Karpas-422 (cell line): ENCODE data around the gene ENDOV. TPM values are rescaled to one million over a fixed set of nuclear protein-coding genes. Genes with fewer than 3 reads are reported as not detected.

ENCODE experiments used
- DNase-seq: peaks from one replicate; pipeline ENCODE4 v3.0.0-alpha.2; 2015
- H2AFZ ChIP-seq: fragments of 200-600 bp; sonication (generic); 2 replicates; pipeline ENCODE4 v1.6.1; 2014; ENCODE audit warnings: antibody characterized with exemption, low read length, mixed read lengths
- H3K27ac ChIP-seq: fragments of 200-600 bp; sonication (generic); 2 replicates; pipeline ENCODE4 v1.5.1; 2014; ENCODE audit warnings: mild to moderate bottlenecking, low read length, moderate library complexity
- H3K27me3 ChIP-seq: fragments of 200-600 bp; sonication (generic); 2 replicates; pipeline ENCODE4 v1.6.1; 2014; ENCODE audit warnings: low read length, mixed read lengths
- H3K36me3 ChIP-seq: fragments of 200-600 bp; sonication (generic); 2 replicates; pipeline ENCODE4 v1.6.1; 2014; ENCODE audit warnings: low read length, mixed read lengths; ENCODE audit not compliant: insufficient read depth
- H3K4me1 ChIP-seq: fragments of 200-600 bp; sonication (generic); 2 replicates; pipeline ENCODE4 v1.6.1; 2014; ENCODE audit warnings: mild to moderate bottlenecking, low read length, mixed read lengths
- H3K4me2 ChIP-seq: fragments of 200-600 bp; sonication (generic); 2 replicates; pipeline ENCODE4 v1.6.1; 2014; ENCODE audit warnings: low read length, low read depth, mild to moderate bottlenecking; ENCODE audit not compliant: poor library complexity, severe bottlenecking
- H3K4me3 ChIP-seq: fragments of 200-600 bp; sonication (generic); 2 replicates; pipeline ENCODE4 v1.5.1; 2014; ENCODE audit warnings: mild to moderate bottlenecking, antibody characterized with exemption, low read length, mixed read lengths
- H3K79me2 ChIP-seq: fragments of 200-600 bp; sonication (generic); 2 replicates; pipeline ENCODE4 v1.6.1; 2014; ENCODE audit warnings: mild to moderate bottlenecking, low read length, mixed read lengths
- H3K9ac ChIP-seq: fragments of 200-600 bp; sonication (generic); 2 replicates; pipeline ENCODE4 v1.6.0; 2014; ENCODE audit warnings: low read length
- H3K9me2 ChIP-seq: fragments of 200-600 bp; sonication (generic), shearing (Covaris generic); replicated peaks from 2 replicates; pipeline ENCODE4 v1.6.0; 2014; ENCODE audit warnings: mild to moderate bottlenecking, low read length, moderate library complexity; ENCODE audit not compliant: insufficient read depth
- H3K9me3 ChIP-seq: fragments of 300-700, 200-600 bp; sonication (generic); 2 replicates; pipeline ENCODE4 v1.6.1; 2014; ENCODE audit warnings: low read length, mixed read lengths
- H4K20me1 ChIP-seq: fragments of 200-600 bp; sonication (generic); 2 replicates; pipeline ENCODE4 v1.6.1; 2014; ENCODE audit warnings: mild to moderate bottlenecking, antibody characterized with exemption, low read length, low read depth; ENCODE audit not compliant: insufficient read depth
- total RNA-seq: library from RNA; depleted of rRNA; stranded (reverse); fragments of >200 nt; shearing (Covaris generic); gene quantifications from 2 replicates; pipeline ENCODE4 v1.2.3, GENCODE V29; 2014; ENCODE audit warnings: low replicate concordance

Gene ENDOV
- total RNA-seq, 1 experiment from 2014 or later, result 22.7 TPM

DNA sequence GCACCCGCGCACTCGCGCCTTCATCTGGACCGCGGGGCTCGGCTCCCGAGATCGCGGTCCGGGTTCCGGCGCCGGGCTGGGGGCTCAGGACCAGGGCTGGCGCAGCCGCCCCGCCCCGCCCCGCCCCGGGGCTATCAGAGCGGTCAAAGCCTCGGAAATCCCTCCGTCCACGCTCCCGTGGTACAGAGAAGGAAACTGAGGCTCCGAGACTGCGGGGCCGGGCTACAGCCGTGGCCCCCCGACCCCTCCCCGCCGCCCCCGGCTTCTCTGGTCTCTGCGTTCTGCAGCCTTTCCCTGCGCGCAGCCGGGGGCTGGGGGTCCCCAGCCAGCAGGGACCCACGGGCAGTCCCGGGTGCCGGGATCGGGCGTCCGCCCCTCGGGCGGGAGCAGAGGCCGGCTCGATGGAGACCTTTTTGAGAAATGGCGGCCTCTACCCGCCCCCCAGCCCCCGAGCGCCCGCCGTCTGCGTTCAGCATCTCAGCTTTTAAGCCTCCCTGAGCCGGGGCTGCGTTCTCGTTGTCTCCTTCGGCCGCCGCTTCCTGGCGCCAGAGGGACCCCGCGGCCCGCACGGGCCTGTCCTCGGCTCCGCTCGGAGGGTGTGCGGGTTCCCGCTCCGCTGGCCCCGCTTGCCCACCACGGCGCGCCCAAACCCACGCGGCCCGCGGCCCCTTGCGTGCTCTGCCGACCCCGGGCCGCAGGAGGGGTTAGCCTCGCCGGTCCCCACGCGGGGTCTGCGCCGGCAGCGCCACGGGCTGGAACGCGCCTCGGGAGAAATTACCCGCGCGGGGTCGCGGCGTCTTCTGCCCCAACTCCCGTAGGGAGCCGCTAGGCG, 62.9 kb downstream of the ENDOV start:
- Histone ChIP-seq H3K27me3 (no peaks in the 10 kb centered on the region), H3K27ac (no peak overlapping the region), H3K4me3 (no peak overlapping the region), H3K9me3 (no peaks in the 10 kb centered on the region), H3K79me2 (no peaks in the 10 kb centered on the region), H4K20me1 (no peaks in the 10 kb centered on the region), H3K4me2 (no peak overlapping the region), H3K9me2 (no peaks in the 10 kb centered on the region), H3K36me3 (no peaks in the 10 kb centered on the region), H3K9ac (no peak overlapping the region), H2AFZ (no peak overlapping the region), H3K4me1 (peaks cover 22% of the 10 kb centered on the region)
- no peak for DNase-seq

DNA sequence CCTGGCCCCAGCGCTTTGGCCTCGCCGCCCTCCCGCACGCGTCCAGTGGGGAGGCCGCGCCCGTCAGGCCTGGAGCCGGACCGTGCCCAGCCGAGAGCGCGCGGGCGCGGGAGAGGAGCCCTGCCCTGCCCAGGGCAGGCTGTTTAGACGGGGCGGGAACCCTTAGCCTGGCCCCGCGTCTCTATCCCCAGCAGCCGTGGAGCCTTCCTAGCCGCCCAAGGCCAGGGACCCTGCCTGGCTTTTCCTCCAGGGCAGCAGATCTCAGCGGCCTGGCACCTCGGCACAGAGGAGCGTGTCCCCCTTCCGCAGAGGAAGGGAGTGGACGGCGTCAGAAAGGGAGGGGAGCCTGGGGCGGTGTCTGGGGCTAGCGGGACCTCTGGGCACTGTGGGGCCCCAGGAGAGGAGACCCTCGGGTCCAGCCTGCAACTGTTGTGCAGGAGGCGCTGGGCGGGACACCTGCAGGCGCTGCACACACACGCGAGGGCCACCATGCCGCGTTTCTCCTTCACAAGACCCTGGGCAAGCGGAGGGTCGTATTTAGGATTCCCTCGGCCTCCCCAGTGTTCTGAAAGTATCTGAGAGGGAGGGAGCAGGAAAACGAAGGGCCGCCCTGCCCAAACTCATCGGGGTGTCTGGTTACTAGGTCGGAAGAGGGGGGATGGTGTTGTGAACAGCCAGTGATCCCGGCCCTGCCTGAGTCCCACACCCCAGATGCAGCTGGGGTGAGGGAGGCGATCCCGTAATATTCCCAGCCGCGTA, 63.7 kb downstream of the ENDOV start:
- no peak for DNase-seq
- H3K27me3 ChIP-seq, result no peaks in the 10 kb centered on the region
- H3K4me1 ChIP-seq, result peaks cover 22% of the 10 kb centered on the region
- no peak overlapping the region for H3K27ac ChIP-seq
- no peaks in the 10 kb centered on the region for H3K79me2 ChIP-seq
- no peak overlapping the region for H3K4me3 ChIP-seq
- no peaks in the 10 kb centered on the region for H3K9me3 ChIP-seq
- H2AFZ ChIP-seq, result no peak overlapping the region
- H4K20me1 ChIP-seq, result no peaks in the 10 kb centered on the region
- H3K9me2 ChIP-seq, result no peaks in the 10 kb centered on the region
- no peaks in the 10 kb centered on the region for H3K36me3 ChIP-seq
- no peak overlapping the region for H3K4me2 ChIP-seq
- H3K9ac ChIP-seq, result no peak overlapping the region

DNA sequence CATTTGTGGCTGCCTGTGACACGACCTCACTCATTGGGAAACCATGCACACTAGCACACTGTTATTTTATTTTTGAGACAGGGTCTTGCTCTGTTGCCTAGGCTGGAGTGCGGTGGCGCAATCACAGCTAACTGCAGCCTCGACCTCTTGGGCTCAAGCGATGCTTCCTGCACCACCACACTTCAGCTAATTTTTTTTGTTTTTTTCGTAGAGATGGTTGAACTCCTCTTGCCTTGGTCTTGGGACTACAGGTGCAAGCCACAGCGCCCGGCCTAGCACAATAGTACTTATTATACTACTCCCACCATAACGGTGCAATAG, 64.2 kb downstream of the ENDOV start:
- H3K4me1 ChIP-seq, result peaks cover 21% of the 10 kb centered on the region
- no peak overlapping the region for H3K4me3 ChIP-seq
- H3K27me3 ChIP-seq, result no peaks in the 10 kb centered on the region
- no peaks in the 10 kb centered on the region for H3K36me3 ChIP-seq
- no peak overlapping the region for H2AFZ ChIP-seq
- H3K9ac ChIP-seq, result no peak overlapping the region
- H3K9me2 ChIP-seq, result no peaks in the 10 kb centered on the region
- H3K4me2 ChIP-seq, result no peak overlapping the region
- H3K79me2 ChIP-seq, result no peaks in the 10 kb centered on the region
- H4K20me1 ChIP-seq, result no peaks in the 10 kb centered on the region
- no peak for DNase-seq
- no peak overlapping the region for H3K27ac ChIP-seq
- no peaks in the 10 kb centered on the region for H3K9me3 ChIP-seq

- Histone ChIP-seq H3K4me1 (peaks cover 12% of the 10 kb centered on the region), H4K20me1 (no peaks in the 10 kb centered on the region), H3K4me3 (no peak overlapping the region), H3K9me3 (no peaks in the 10 kb centered on the region), H3K4me2 (no peak overlapping the region), H2AFZ (no peak overlapping the region), H3K36me3 (no peaks in the 10 kb centered on the region), H3K79me2 (no peaks in the 10 kb centered on the region), H3K9me2 (no peaks in the 10 kb centered on the region), H3K27me3 (no peaks in the 10 kb centered on the region), H3K9ac (no peak overlapping the region), H3K27ac (no peak overlapping the region)
- no peak for DNase-seq
Observed at GRCh38 chr17:80480248-80480647, 65.3 kb downstream of the ENDOV start.

GRCh38 chr17:80481284-80482057, 66.5 kb downstream of the ENDOV start:
- no peaks in the 10 kb centered on the region for H3K79me2 ChIP-seq
- H3K4me1 ChIP-seq, result peaks cover 24% of the 10 kb centered on the region
- H3K27me3 ChIP-seq, result no peaks in the 10 kb centered on the region
- H3K36me3 ChIP-seq, result no peaks in the 10 kb centered on the region
- no peaks in the 10 kb centered on the region for H4K20me1 ChIP-seq
- H3K4me3 ChIP-seq, result no peak overlapping the region
- no peak overlapping the region for H3K27ac ChIP-seq
- no peak overlapping the region for H3K4me2 ChIP-seq
- no peak overlapping the region for H3K9ac ChIP-seq
- DNase-seq, result no peak
- H2AFZ ChIP-seq, result no peak overlapping the region
- no peaks in the 10 kb centered on the region for H3K9me3 ChIP-seq
- no peaks in the 10 kb centered on the region for H3K9me2 ChIP-seq

DNA sequence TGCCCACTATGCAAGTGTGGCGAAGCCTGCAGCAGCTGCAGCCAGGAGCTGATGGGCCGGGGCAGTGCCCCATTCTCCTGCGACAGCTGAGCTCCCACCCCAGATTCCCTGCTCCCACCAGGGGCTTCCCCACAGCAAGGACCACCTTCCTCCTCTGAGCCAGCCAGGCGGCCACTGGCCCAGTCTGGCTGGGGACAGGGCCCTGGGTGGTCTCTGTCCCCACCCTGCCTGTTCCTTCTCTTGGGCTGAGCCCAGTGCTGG, 67.0 kb downstream of the ENDOV start:
- H4K20me1 ChIP-seq, result no peaks in the 10 kb centered on the region
- no peaks in the 10 kb centered on the region for H3K9me3 ChIP-seq
- no peaks in the 10 kb centered on the region for H3K79me2 ChIP-seq
- no peaks in the 10 kb centered on the region for H3K9me2 ChIP-seq
- DNase-seq, result no peak
- H3K9ac ChIP-seq, result no peak overlapping the region
- H3K36me3 ChIP-seq, result no peaks in the 10 kb centered on the region
- H3K27ac ChIP-seq, result no peak overlapping the region
- no peak overlapping the region for H3K4me2 ChIP-seq
- H3K4me1 ChIP-seq, result peaks cover 29% of the 10 kb centered on the region
- H2AFZ ChIP-seq, result no peak overlapping the region
- H3K27me3 ChIP-seq, result no peaks in the 10 kb centered on the region
- no peak overlapping the region for H3K4me3 ChIP-seq

DNA sequence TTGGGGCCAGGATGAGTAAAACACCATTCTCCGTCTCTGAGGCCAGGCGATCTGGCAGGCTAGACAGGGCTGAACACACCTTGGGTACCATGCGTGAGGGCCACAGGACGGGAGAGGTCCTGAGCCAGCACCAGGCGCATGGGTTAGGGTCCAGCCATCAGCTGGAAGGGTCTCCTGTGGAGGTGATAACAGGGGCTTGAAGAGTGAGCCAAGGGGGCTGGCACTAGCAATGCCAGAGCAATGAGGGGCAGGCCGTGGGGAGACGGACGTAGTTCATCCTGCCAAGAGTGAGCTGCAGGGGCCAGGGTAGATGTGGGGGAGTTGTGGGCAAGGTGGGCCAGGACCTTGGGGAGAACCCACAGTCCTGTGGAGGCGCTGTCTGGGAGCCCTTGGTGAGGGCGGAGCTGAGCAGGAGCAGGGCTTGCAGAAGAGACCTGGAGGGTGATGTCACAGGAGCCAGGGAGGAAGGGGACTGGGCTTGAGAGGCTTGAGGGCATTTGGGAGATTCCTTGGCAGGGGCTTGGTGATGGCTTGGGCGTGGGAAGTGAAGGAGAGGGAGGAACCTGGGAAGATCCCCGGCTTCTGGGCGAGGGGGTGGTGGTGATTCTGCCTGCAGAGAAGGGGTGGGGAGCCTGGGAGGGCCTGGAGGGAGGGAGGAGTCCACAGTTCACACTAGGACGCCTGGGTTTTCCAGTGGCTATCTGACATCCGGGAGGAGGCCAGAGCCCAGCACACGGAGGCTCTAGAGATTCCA, 67.8 kb downstream of the ENDOV start:
- H3K4me1 ChIP-seq, result peaks cover 36% of the 10 kb centered on the region
- H3K4me2 ChIP-seq, result no peak overlapping the region
- H3K27ac ChIP-seq, result no peak overlapping the region
- H3K36me3 ChIP-seq, result no peaks in the 10 kb centered on the region
- H3K27me3 ChIP-seq, result no peaks in the 10 kb centered on the region
- H3K9me3 ChIP-seq, result no peaks in the 10 kb centered on the region
- no peak overlapping the region for H2AFZ ChIP-seq
- H3K9me2 ChIP-seq, result no peaks in the 10 kb centered on the region
- no peak overlapping the region for H3K9ac ChIP-seq
- no peak overlapping the region for H3K4me3 ChIP-seq
- no peak for DNase-seq
- H4K20me1 ChIP-seq, result no peaks in the 10 kb centered on the region
- H3K79me2 ChIP-seq, result no peaks in the 10 kb centered on the region

GRCh38 chr17:80485846-80486245, 70.9 kb downstream of the ENDOV start:
- H3K27me3 ChIP-seq, result no peaks in the 10 kb centered on the region
- H3K36me3 ChIP-seq, result no peaks in the 10 kb centered on the region
- DNase-seq, result peak; percentile 89
- no peak overlapping the region for H3K9ac ChIP-seq
- no peaks in the 10 kb centered on the region for H4K20me1 ChIP-seq
- H3K27ac ChIP-seq, result no peak overlapping the region; the same call in 1 of the 2 replicates
- peak overlapping the region; percentile 42 for H3K4me2 ChIP-seq
- H3K4me3 ChIP-seq, result no peak overlapping the region; the same call in 1 of the 2 replicates
- peaks cover 36% of the 10 kb centered on the region for H3K4me1 ChIP-seq
- no peak overlapping the region; the same call in 1 of the 2 replicates for H2AFZ ChIP-seq
- H3K9me2 ChIP-seq, result no peaks in the 10 kb centered on the region
- no peaks in the 10 kb centered on the region for H3K9me3 ChIP-seq
- H3K79me2 ChIP-seq, result no peaks in the 10 kb centered on the region
